Esophagus muscularis mucosa (tissue), 4 donors: Measurements from ENCODE around the gene HES2.

Source experiments
- EP300 ChIP-seq: sonication (generic); formaldehyde crosslinking; IDR thresholded peaks from one replicate; pipeline ENCODE4 v1.6.1; 2017; ENCODE audit warnings: antibody characterized with exemption
- POLR2A ChIP-seq: fragments of 450-650 bp; IDR thresholded peaks from one replicate; pipeline ENCODE4 v1.6.1; 2017; ENCODE audit warnings: antibody characterized with exemption, moderate library complexity, mild to moderate bottlenecking, low read depth
- POLR2AphosphoS5 ChIP-seq, 2 donors: sonication (generic); formaldehyde crosslinking; IDR thresholded peaks; one replicate each; pipeline ENCODE4 v1.6.1; 2017; ENCODE audit warnings: antibody characterized with exemption in 2 of 2
- TF ChIP-seq, protein P1 (sequence below), 3 experiments: fragments of 200-600 bp in 2 of 3; fragments of 450-650 bp in 1 of 3; sonication (generic) in 2 of 3; IDR thresholded peaks; one replicate each; pipeline ENCODE4 v1.5.1; 2017 to 2019; ENCODE audit warnings: antibody characterized with exemption in 3 of 3, mild to moderate bottlenecking in 2 of 3, moderate library complexity in 1 of 3

DNA sequence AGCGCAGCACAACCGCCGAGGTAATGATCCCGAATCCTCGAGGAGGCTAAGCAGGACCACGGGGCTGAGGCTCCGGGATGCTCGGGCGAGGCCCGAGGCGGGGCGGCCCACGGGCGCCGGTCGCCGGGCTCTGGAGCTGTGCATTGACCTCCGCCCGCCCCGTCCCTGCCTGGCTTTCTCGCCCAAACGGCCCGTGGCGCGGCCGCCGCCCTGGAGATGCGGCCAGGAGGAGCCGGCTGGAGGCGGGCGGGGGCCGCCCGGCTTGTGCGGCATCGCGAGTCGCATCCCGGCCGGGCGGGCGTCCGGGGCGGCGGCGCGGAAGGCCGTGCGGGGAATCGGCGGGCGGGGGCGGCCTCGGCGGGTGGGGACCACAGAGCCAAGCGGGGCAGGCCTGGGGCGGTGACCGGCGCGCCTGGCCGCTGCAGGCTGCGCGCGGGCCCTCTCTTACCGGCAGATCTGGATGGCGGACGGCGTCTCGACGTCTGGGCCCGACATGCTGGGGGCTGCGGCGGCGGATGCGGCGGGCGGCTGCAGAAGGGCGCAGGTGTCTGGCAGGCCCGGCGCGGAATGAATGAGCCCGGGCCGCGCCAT is 26.8 kb downstream of the HES2 start:
- TF ChIP-seq POLR2AphosphoS5 (IDR thresholded peaks at IDR 0.05) (no peak), POLR2A (no peak), EP300 (no peak)
- TF ChIP-seq, protein P1, sequence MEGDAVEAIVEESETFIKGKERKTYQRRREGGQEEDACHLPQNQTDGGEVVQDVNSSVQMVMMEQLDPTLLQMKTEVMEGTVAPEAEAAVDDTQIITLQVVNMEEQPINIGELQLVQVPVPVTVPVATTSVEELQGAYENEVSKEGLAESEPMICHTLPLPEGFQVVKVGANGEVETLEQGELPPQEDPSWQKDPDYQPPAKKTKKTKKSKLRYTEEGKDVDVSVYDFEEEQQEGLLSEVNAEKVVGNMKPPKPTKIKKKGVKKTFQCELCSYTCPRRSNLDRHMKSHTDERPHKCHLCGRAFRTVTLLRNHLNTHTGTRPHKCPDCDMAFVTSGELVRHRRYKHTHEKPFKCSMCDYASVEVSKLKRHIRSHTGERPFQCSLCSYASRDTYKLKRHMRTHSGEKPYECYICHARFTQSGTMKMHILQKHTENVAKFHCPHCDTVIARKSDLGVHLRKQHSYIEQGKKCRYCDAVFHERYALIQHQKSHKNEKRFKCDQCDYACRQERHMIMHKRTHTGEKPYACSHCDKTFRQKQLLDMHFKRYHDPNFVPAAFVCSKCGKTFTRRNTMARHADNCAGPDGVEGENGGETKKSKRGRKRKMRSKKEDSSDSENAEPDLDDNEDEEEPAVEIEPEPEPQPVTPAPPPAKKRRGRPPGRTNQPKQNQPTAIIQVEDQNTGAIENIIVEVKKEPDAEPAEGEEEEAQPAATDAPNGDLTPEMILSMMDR (IDR thresholded peaks at IDR 0.05), result no peak
